GM12892 (cell line): Measurements from ENCODE around the gene RRM2.

Experiments used
- POLR2A ChIP-seq: IDR thresholded peaks from 2 replicates; pipeline ENCODE4 v1.6.1; 2011; ENCODE audit warnings: low read depth, low read length, control low read depth
- POLR2AphosphoS5 ChIP-seq: IDR thresholded peaks from 2 replicates; pipeline ENCODE4 v1.6.1; 2011; ENCODE audit warnings: low read depth, low read length, control low read depth

- TF ChIP-seq POLR2A, result no peak
- TF ChIP-seq POLR2AphosphoS5, result no peak
Measured at GRCh38 chr2:10119601-10120157, 2.9 kb upstream of the RRM2 start.
